Measurements from ENCODE around the gene TMEM132C.
"Not testable (repeated sequence)": the region's sequence is repeated elsewhere in the genome, so short reads cannot be mapped to it uniquely, and the experiment has no call there.

Gene TMEM132C

DNA sequence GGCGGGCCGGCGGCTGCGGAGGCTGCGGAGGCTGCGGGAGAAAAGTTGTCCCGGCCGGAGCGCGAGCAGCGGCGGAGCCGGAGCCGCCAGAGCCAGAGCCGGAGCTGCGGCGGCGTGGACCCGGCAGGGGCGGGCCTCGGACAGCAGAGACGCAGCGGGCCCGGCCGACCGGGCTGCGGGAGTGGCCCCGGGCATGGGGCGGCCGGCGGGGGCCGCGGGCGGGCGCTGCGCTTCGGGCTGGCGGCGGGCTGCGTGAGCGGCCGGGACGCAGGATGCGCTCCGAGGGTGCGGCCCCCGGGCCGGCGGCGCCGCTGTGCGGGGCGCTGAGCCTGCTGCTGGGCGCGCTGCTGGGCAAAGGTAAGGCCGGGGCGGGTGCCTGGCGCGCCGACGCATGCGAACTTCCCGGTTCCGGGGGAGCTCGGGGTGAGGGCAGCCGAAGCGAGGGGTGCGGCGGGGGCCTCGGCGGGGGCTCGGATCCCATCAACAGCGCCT lies at the start of gene TMEM132C:
Gene TMEM132C, plus strand, starts transcription at position 40 of the 492 bp plus-strand sequence. Its CDS starts 233 bp downstream, at position 273.
- peak; percentile 37 for DNase-seq

DNA sequence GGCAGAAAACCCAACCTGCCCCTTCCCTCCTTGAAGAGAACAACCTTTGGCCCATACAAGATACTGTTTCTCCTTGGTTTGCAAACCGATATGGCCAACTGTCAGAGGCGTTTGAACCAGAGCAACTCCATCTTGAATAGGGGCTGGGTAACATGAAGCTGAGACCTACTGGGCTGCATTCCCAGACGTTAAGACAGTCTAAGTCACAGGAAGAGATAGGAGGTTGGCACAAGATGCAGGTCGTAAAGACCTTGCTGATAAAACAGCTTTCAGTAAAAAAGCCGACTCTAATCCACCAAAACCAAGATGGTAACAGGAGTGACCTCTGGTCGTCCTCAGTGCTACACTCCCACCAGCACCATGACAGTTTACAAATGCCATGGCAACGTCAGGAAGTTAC lies 42.7 kb upstream of the TMEM132C start:
- no peak for DNase-seq

DNA sequence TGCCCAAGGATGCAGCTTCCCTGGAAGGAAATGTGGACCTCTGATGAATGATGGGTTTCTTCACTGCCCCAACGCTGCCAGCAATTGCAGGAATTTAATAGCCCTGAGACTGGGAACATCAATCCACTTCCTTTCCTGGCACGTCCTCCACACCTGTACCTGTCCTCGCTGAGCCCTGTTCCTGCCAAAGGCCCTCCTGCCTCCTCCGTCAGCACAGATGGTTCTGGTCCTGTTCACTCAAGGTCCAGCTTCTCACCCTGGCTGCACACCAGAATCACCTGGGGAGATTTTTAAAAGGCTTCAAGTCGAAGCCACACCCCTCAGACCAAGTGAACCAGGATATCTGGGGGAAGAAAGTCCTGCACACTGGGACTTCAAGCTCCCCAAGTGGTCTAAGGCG lies 38.4 kb upstream of the TMEM132C start:
- no peak for DNase-seq

DNA sequence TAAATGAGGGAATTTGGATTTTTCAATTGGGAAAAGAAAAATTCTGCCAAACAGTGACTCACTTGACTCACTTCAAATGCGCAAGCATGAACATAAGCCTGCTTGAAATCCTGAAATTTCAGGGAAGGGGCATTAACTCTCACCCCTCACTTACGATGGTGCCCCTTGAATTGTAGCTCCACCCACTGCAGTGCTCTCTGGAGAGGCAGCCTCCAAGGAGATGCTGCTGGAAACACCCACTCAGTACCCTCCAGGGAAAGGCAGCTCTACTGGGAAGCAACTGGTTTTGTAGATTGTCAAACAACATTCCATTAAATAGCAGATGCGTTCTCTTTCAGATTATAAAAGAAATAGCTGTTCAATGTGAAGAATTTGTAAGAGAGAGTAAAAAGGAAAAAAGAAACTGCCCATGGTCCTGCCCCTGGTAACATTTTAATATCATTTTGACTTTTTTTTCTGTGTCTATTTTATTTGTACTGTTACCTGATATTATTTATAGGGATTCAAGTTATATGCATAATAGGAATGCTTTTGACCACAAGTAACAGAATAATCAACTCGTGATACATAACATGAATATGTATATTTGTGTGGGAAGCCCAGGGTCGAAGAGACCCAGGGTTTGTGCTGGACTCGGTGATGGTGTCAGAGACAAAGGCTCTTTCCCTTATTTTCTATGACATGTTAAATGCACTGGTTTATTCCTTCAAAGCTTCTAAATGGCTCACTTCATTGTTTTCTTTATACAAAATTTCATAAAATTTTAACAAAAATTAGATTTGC lies 31.1 kb upstream of the TMEM132C start:
- no peak for DNase-seq

- no peak for DNase-seq
Measured at GRCh38 chr12:128236525-128236924, 30.4 kb upstream of the TMEM132C start.

- no peak for DNase-seq
Measured at GRCh38 chr12:128240745-128241144, 26.2 kb upstream of the TMEM132C start.

DNA sequence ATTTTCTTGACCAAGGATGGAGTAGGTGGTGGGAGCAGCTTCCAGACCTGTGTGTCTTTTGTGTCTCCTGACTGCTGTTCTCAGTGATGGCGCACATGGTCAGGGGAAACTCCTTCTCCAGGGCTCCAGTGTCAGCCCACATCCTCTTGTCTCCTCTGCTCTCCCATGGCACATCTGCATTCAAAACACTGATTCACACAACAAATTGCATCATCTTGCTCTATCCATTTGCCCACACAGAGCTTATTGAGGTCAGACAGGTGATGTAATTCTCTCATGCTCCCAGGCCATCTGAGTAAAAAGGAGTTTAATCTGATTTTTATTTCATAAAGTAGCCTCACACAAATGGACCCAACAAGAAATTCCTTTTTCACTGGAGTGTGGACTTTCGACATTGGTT lies 21.8 kb upstream of the TMEM132C start:
- DNase-seq = no peak

DNA sequence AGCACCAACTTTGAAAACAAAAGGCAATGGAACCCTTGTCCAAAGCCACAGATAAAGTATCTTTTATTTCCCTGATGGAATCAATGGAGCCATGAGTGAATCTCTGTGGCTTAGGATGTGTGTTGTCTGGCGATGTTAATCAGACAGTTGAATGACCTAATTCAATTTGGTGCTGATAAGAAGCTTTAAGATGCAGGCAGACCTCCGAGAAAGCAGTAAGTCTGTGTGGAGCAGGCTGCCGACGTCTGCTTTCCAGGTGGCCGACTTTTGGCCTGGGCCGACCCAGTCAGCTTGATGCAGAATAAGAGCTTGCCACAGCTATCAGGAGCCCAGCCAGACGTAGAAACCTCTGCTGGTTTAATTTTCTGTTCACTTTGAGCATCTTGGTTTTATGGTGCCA lies 21.1 kb upstream of the TMEM132C start:
- DNase-seq = no peak

DNA sequence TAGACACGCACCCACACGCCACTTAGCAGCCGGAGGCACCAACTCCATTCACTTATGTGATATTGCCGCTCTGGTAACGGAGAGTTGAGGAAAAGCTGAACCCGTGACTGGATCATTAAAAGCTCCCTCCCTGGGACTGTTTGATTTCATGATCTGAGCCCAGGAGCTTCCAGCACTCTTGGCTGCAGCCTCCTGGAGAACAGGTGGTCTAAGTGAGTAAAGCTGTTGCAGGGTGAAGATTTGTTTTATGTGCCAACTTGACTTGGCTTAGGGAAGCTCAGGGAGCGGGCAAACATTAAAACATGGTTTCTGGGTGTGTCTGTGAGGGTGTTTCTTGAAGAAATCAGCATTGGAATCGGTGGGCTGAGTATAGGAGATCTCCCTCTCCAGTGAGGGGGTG lies 16.9 kb upstream of the TMEM132C start:
- no peak for DNase-seq

DNA sequence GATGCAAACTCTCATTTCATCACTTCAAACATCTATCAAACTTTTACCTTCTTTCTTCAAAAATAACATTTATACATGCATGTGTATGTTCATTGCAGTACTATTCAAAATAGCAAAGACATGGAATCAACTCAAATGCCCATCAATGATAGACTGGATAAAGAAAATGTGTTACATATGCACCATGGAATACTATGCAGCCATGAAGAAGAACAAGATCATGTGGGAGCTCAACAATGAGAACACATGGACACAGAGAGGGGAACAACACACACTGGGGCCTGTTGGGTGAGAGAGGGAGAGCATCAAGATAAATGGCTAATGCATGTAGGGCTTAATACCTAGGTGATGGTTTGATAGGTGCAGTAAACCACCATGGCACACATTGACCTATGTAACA lies 13.1 kb upstream of the TMEM132C start:
- DNase-seq = not testable (repeated sequence)

DNA sequence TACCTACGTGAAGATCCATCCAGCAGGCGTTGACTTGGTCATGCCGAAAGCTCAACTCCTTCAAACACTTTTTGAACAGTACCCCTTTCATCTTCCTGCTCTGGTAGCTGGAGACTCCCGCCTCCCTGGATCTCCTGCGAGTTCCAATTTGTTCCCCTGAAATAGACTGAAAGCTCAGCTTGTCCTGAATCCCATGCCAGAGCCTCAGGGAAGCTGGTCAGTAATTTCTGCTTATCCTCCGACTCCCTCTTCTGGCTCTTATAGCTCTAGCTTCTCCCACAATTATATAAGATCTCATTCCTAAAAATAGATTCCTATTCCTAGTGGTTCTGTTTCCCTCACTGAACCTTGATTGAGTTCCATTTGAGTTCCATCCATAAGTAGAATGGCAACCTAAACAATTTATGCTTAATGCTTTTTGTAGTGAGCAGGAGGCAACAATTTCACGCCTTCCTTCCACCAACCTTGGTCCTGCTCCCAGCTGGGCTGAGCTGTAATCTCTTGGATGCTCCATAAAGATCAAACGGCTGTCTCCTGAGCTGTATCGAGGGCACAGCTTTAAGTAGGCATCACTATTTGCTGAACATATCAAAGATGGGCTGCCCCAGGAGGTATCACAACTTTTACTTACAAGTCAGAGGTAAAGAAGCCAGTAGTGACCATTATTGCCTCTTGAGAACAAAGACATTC lies 8.0 kb upstream of the TMEM132C start:
- peak; percentile 28 for DNase-seq

DNA sequence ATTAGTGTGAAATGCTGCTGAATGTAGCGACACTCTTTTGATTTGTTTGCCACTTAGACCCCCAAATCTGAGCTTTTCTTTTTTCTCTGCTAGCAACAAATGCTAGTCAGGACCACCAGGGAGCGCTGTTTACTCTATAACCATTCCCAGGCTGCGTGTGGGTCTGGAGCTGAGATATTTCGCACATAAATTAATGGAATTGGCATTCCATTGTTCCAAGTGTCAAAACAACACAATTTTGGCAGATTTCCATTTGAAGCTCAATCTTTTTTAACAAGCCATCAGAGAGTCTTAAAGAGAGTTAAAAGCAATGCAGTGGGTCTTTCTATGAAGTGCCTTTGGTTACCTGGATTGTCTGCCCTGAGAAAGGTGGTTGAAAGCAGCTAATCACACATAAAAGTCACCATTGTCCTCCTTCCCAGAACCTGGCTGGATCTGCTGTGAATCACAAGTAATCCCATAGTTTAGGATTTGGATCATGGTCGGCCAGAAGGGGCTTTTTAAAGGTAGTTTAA lies 7.4 kb upstream of the TMEM132C start:
- DNase-seq = peak; percentile 35

GRCh38 chr12:128261757-128262156 lies 5.2 kb upstream of the TMEM132C start:
- no peak for DNase-seq

- DNase-seq = no peak
Measured at GRCh38 chr12:128265566-128265965, 1.4 kb upstream of the TMEM132C start.

DNA sequence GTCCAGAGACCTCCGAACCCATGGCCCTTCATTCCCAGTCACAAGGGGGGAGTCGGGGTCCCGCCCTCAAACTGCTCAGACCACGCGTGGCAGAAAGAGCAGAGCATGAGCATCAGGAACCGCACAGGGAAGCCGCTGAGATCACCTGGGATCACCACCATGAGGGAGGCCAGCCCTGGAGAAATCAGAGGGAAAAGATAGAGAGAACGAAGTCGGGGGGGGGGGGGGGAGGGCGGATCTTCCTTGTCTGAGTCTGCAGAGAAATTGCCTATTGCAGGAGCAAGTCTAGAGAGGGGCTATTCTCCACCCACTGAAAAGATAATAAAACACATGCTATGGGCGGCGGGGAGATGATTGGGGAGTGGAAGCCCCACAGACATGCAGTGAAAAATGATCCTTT lies 884 bp upstream of the TMEM132C start:
- no peak for DNase-seq

- peak; percentile 26 for DNase-seq
Measured at GRCh38 chr12:128266541-128267130, 334 bp upstream of the TMEM132C start.

GRCh38 chr12:128267651-128268378 lies 845 bp downstream of the TMEM132C start:
- peak; percentile 38 for DNase-seq

GRCh38 chr12:128268379-128268995 lies 1.5 kb downstream of the TMEM132C start:
- DNase-seq = no peak

- DNase-seq = no peak
Measured at GRCh38 chr12:128269181-128269591, 2.2 kb downstream of the TMEM132C start.

- DNase-seq = peak; percentile 48
Measured at GRCh38 chr12:128276471-128276870, 9.5 kb downstream of the TMEM132C start.

GRCh38 chr12:128286970-128287369 lies 20.0 kb downstream of the TMEM132C start:
- DNase-seq = no peak

DNA sequence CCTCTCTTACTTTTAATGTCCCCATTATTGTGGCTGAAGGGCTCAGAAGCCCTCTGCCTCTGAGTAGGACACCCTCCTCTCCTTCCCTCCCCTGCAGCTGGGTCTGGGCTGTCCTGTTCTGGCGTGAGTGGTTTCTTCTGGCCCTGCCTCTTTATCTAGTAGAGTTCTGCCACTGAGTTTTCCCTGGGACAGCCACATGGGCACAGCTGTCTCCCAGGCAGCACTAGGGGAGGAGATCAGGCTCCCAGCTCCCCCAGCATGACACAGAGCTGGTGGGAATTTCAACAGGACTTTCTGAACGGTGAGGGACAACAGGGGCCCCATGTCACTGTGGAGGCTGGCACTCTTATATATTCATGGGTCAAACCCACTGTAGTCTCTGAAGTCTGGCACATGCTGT lies 21.4 kb downstream of the TMEM132C start:
- DNase-seq = no peak

Data from right hindlimb (tissue), 1 donor.